ENCODE measurements around the gene SLC25A25. TPM values are rescaled to one million over a fixed set of nuclear protein-coding genes. Genes with fewer than 3 reads are reported as not detected.
A peak's percentile ranks its signal among the peaks of the same experiment; 100 is the strongest.

SLC25A25 gene
- total RNA-seq, 3 donors from 2014 or later, result 27.2 to 43.9 (median 33.1) TPM

DNA sequence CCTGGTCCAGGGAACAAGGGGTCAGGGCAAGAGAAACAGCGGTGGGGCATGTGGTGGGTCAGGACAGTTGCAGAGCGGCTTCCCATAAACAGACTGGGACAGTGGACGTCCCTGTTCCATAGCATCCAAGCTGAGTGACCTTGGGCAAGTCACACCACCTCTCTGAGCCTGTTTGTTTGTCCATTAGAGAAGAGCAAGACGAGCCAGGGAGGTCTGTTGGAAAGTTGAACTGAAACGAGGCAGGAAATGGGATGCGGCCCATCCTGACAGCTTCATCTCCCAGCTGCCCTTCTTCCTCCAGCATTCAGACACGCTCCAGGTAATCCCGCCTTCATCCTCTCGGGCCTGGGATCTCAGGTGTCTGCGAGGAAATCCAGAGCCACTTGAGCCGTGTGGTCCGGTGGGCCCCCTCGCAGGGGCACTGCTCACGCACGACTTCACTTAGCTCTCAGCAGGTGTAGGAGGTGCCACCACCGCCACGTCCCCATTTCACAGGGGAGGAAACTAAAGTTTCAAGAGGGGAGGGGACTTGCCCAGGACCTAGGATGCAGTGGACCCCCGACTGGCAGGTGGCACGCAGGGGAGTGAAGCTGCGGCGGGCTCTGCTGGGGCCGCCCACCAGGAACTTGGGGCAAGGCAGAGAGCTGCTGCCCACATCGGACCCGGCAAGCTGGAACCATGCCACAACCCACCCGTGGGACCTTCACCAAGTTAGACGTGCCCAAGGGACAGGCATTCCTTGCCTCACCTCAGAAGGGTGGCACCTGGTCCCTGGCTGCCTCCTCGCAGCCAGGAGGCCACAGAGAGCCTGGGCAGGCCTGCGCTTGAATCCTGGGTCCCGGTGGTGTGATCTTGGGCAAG lies 46.5 kb downstream of the SLC25A25 start:
- intact Hi-C loops (cut with DNase I; ENCODE audit: low total_unique reads), result no loop called here
- H3K4me3 ChIP-seq, result no peak overlapping the region
- no peak for DNase-seq (ENCODE audit: low spot score in 2 of 2)

DNA sequence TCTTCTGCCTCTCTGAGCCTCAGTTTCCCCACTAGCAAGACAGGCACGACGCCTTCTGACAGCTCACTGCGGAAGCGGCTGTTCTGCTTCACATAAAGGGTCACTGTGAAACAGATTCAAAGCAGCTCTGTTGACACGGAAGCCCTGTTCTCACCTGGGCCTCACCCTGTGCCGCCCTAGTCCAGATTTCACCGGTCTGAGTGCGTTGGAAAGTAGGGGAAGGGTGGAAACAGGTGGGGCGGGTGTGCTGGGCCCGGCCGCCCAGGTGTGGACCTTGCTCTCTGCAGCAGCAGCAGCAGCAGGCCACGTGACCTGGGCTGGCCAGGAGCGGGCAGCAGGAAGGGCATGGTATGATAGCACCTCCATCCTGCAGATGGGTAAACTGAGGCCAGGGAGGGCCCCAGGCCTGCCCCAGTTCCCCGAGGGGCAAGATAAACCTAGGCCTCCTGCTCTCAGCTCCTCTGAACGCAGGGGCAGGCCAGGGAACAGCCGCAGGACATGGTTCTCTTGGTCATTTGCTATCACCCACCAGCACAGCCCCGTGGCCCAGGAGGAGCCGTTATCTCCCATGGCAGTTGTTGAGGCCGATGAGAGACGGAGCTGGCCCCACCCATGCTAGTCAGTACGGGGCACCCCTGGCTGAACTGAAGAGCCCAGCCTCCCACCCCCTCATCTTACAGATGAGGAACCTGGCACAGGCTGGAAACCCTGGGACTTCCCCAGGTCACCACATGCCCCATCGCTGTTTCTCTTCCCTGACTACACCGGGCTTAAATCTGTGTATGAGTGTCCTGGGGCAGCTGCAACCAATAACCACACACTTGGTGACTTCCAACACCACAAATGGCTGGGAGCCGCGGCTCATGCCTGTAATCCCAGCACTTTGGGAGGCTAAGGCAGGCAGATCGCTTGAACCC lies 47.4 kb downstream of the SLC25A25 start:
- TF ChIP-seq POLR2A (IDR thresholded peaks at IDR 0.05), result no peak
- TF ChIP-seq, protein P1, sequence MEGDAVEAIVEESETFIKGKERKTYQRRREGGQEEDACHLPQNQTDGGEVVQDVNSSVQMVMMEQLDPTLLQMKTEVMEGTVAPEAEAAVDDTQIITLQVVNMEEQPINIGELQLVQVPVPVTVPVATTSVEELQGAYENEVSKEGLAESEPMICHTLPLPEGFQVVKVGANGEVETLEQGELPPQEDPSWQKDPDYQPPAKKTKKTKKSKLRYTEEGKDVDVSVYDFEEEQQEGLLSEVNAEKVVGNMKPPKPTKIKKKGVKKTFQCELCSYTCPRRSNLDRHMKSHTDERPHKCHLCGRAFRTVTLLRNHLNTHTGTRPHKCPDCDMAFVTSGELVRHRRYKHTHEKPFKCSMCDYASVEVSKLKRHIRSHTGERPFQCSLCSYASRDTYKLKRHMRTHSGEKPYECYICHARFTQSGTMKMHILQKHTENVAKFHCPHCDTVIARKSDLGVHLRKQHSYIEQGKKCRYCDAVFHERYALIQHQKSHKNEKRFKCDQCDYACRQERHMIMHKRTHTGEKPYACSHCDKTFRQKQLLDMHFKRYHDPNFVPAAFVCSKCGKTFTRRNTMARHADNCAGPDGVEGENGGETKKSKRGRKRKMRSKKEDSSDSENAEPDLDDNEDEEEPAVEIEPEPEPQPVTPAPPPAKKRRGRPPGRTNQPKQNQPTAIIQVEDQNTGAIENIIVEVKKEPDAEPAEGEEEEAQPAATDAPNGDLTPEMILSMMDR (IDR thresholded peaks at IDR 0.05), result no peak
- Histone ChIP-seq H3K4me1 (no peaks in the 10 kb centered on the region), H3K27me3 (no peaks in the 10 kb centered on the region), H3K27ac (peak overlapping the region in 1 of 2 donors; percentile 51), H3K36me3 (no peaks in the 10 kb centered on the region), H3K4me3 (no peak overlapping the region), H3K9me3 (no peaks in the 10 kb centered on the region)
- DNase-seq (ENCODE audit: low spot score in 2 of 2), result no peak
- intact Hi-C loops (cut with DNase I; ENCODE audit: low total_unique reads), result no loop called here

More for the DNA sequence above, 46.5 kb downstream of the SLC25A25 start:
- H3K27me3 ChIP-seq, result no peaks in the 10 kb centered on the region
- no peaks in the 10 kb centered on the region for H3K36me3 ChIP-seq
- H3K9me3 ChIP-seq, result no peaks in the 10 kb centered on the region
- H3K4me1 ChIP-seq, result no peaks in the 10 kb centered on the region
- H3K27ac ChIP-seq, result peak overlapping the region in 1 of 2 donors; percentile 51
- TF ChIP-seq POLR2AphosphoS5 (IDR thresholded peaks at IDR 0.05) (no peak), POLR2A (IDR thresholded peaks at IDR 0.05) (no peak)
- TF ChIP-seq, protein P1 (IDR thresholded peaks at IDR 0.05), result no peak

DNA sequence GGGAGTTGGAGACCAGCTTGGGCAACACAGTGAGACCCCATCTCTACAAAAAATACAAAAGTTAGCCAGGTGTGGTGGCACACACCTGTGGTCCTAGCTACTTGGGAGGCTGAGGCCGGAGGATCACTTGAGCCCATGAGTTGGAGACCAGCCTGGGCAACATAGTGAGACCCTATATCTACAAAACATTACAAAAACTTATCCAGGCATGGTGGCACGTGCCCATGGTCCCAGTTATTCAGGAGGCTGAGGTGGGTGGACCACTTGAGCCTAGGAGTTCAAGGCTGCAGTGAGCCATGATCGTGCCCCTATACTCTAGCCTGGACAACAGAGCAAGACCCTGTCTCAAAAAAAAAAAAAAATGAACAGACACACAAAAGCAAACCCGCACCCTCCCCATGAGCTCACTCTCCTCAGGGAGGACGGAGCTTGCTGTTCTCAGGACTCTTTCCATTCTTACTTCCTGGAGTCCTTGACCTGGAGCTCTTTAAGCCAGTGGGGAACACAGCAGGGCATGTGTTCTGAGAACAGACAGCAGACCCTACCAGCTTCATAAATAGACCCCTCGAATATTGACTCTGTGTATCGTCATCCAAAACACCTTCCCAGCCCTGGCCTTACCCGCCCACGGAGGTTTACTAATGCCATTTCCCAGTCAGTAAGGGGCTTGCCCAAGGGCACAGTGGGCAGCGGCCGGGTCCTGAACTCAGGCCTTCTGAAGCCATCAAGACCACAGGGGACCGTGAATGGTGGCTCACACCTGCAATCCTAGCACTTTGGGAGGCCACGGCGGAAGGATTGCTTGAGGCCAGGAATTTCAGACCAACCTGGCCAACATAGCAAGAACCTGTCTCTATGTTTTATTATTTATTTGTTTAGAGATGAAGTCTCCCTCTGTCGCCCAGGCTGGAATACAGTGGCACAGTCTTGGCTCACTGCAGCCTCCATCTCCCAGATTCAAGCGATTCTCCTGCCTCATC lies 48.4 kb downstream of the SLC25A25 start:
- Histone ChIP-seq H3K4me3 (no peak overlapping the region), H3K9me3 (no peaks in the 10 kb centered on the region), H3K27ac (no peak overlapping the region), H3K4me1 (no peaks in the 10 kb centered on the region), H3K36me3 (no peaks in the 10 kb centered on the region), H3K27me3 (no peaks in the 10 kb centered on the region)
- intact Hi-C loops (cut with DNase I; ENCODE audit: low total_unique reads), result no loop called here
- no peak for TF ChIP-seq POLR2A (IDR thresholded peaks at IDR 0.05)
- TF ChIP-seq, protein P1 (IDR thresholded peaks at IDR 0.05), result no peak
- no peak for TF ChIP-seq POLR2AphosphoS5 (IDR thresholded peaks at IDR 0.05)
- no peak for DNase-seq (ENCODE audit: low spot score in 2 of 2)

DNA sequence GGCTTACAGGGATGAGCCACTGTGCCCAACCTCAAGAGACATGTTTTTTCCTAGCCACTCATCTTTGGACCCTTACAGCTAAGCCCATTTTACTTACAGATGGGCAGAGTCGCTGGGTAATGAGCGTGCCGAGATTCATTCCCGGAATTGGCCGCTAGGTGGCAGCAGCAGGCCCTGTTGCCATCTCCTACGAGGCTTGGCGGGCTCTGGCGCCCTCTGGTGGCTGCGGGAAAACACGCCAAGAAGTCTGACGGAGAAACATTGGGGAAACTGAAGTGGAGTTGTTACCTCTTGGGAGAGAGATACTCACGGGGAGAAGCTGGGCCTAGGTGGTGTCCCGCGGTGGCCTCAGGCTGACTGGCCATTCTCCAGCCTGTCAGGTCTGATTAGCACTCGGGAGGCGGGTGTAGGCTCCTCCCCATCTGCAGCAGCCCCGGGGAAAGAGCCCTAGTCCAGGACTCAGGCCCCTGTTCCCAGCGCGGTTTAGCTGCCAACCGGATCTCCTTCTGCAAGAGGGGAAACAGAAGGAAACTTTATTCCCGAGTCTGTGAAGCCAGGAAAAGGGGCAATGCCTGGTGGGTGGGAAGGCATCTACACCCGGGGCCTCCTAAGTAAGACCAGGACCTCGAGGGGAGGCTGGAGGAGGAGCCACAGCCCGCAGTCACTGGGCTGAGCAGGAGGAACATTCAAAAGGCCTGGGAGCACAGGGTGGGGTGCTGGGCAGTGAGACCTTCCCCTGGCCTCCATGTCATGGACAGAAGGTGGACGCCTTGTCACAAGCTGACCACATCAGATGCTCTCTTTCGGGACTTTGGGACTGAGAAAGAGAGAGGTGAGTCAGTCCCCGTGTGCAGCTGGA lies 49.8 kb downstream of the SLC25A25 start:
- DNase-seq (ENCODE audit: low spot score in 2 of 2), result peak; percentile 86 to 96
- no peaks in the 10 kb centered on the region for H3K9me3 ChIP-seq
- TF ChIP-seq, protein P1 (IDR thresholded peaks at IDR 0.05), result peak; percentile 99 to 100 (median 100)
- no peak for TF ChIP-seq POLR2A (IDR thresholded peaks at IDR 0.05)
- TF ChIP-seq POLR2AphosphoS5 (IDR thresholded peaks at IDR 0.05), result peak; percentile 75 to 80 (median 77)
- no peaks in the 10 kb centered on the region for H3K4me1 ChIP-seq
- H3K36me3 ChIP-seq, result peaks cover 6% of the 10 kb centered on the region
- H3K4me3 ChIP-seq, result no peak overlapping the region
- H3K27me3 ChIP-seq, result no peaks in the 10 kb centered on the region
- intact Hi-C loops (cut with DNase I; ENCODE audit: low total_unique reads), result no loop called here
- H3K27ac ChIP-seq, result peak overlapping the region in 1 of 2 donors; percentile 2
